Stimulated activated CD4-positive, alpha-beta T cell treated with anti-CD3 and anti-CD28 coated beads, Interleukin-2, amount 100 ng/mL, for 4 hours (primary cell): ENCODE data around the gene RPS6KC1.
"Not testable (repeated sequence)": the region's sequence is repeated elsewhere in the genome, so short reads cannot be mapped to it uniquely, and the experiment has no call there.

Experiments used
- DNase-seq: peaks from one replicate; pipeline ENCODE4 v3.0.0-alpha.2; 2020; ENCODE audit warnings: low read depth

RPS6KC1 gene

GRCh38 chr1:213281640-213282301 is 230.7 kb downstream of the RPS6KC1 start:
- no peak for DNase-seq

GRCh38 chr1:213284626-213285025 is 233.6 kb downstream of the RPS6KC1 start:
- no peak for DNase-seq

- DNase-seq: no peak
Observed at GRCh38 chr1:213286235-213286634, 235.2 kb downstream of the RPS6KC1 start.

- no peak for DNase-seq
Observed at GRCh38 chr1:213287987-213288386, 236.9 kb downstream of the RPS6KC1 start.

- DNase-seq: no peak
Observed at GRCh38 chr1:213291526-213291925, 240.5 kb downstream of the RPS6KC1 start.

GRCh38 chr1:213292614-213293013 is 241.6 kb downstream of the RPS6KC1 start:
- no peak for DNase-seq

- no peak for DNase-seq
Observed at GRCh38 chr1:213295860-213296259, 244.8 kb downstream of the RPS6KC1 start.

GRCh38 chr1:213296558-213296957 is 245.5 kb downstream of the RPS6KC1 start:
- DNase-seq: no peak

GRCh38 chr1:213297021-213297420 is 246.0 kb downstream of the RPS6KC1 start:
- no peak for DNase-seq

- DNase-seq: no peak
Observed at GRCh38 chr1:213300433-213300832, 249.4 kb downstream of the RPS6KC1 start.

- DNase-seq: not testable (repeated sequence)
Observed at GRCh38 chr1:213301524-213301923, 250.5 kb downstream of the RPS6KC1 start.

- no peak for DNase-seq
Observed at GRCh38 chr1:213303286-213303685, 252.2 kb downstream of the RPS6KC1 start.

GRCh38 chr1:213315571-213315970 is 264.5 kb downstream of the RPS6KC1 start:
- DNase-seq: no peak

- DNase-seq: not testable (repeated sequence)
Observed at GRCh38 chr1:213318458-213318857, 267.4 kb downstream of the RPS6KC1 start.

GRCh38 chr1:213320191-213320870 is 269.3 kb downstream of the RPS6KC1 start:
- DNase-seq: no peak
